Mesendoderm (in vitro differentiated cells): ENCODE measurements around the gene PRR33. TPM values are rescaled to one million over a fixed set of nuclear protein-coding genes. Genes with fewer than 3 reads are reported as not detected.

Experiments used
- DNase-seq: peaks from one replicate; pipeline ENCODE4 v3.0.0; 2013
- H2AK5ac ChIP-seq: 2 replicates; pipeline ENCODE4 v1.6.1; 2013; ENCODE audit warnings: low read length, inconsistent platforms
- H2BK120ac ChIP-seq: 2 replicates; pipeline ENCODE4 v1.6.1; 2013; ENCODE audit warnings: low read depth, mild to moderate bottlenecking, low read length, moderate library complexity, mixed read lengths
- H2BK15ac ChIP-seq: replicated peaks from 2 replicates; pipeline ENCODE4 v1.6.1; 2013; ENCODE audit warnings: low read depth, mild to moderate bottlenecking, moderate library complexity
- H2BK5ac ChIP-seq: 2 replicates; pipeline ENCODE4 v1.6.1; 2013; ENCODE audit warnings: low read length, inconsistent platforms
- H3K18ac ChIP-seq: 2 replicates; pipeline ENCODE4 v1.6.1; 2013; ENCODE audit warnings: mild to moderate bottlenecking, low read length, mixed read lengths
- H3K23ac ChIP-seq: one replicate; pipeline ENCODE4 v1.6.1; 2013; ENCODE audit warnings: low read length
- H3K27ac ChIP-seq: 2 replicates; pipeline ENCODE4 v1.5.1; 2013; ENCODE audit warnings: low read depth, mild to moderate bottlenecking, inconsistent platforms, low read length, moderate library complexity
- H3K27me3 ChIP-seq: 2 replicates; pipeline ENCODE4 v1.6.1; 2013; ENCODE audit warnings: low read length, control low read depth, mild to moderate bottlenecking, inconsistent platforms; ENCODE audit not compliant: insufficient read depth, poor library complexity
- H3K36me3 ChIP-seq: 2 replicates; pipeline ENCODE4 v1.6.1; 2013; ENCODE audit warnings: low read length, inconsistent platforms; ENCODE audit not compliant: control insufficient read depth, insufficient read depth
- H3K4ac ChIP-seq: one replicate; pipeline ENCODE4 v1.6.1; 2013; ENCODE audit warnings: low read depth, mild to moderate bottlenecking, low read length, moderate library complexity
- H3K4me1 ChIP-seq: 2 replicates; pipeline ENCODE4 v1.6.1; 2013; ENCODE audit warnings: low read depth, low read length, inconsistent platforms; ENCODE audit not compliant: control insufficient read depth
- H3K4me2 ChIP-seq: 2 replicates; pipeline ENCODE4 v1.6.1; 2013; ENCODE audit warnings: low read length
- H3K4me3 ChIP-seq: 2 replicates; pipeline ENCODE4 v1.5.1; 2013; ENCODE audit warnings: mild to moderate bottlenecking, low read length
- H3K56ac ChIP-seq: one replicate; pipeline ENCODE4 v1.6.1; 2013; ENCODE audit warnings: low read length
- H3K79me1 ChIP-seq: 2 replicates; pipeline ENCODE4 v1.6.1; 2013; ENCODE audit warnings: low read length, inconsistent platforms
- H3K79me2 ChIP-seq: 2 replicates; pipeline ENCODE4 v1.6.1; 2013; ENCODE audit warnings: mild to moderate bottlenecking, low read length; ENCODE audit not compliant: control insufficient read depth, insufficient read depth
- H3K9ac ChIP-seq: 2 replicates; pipeline ENCODE4 v1.6.1; 2013; ENCODE audit warnings: low read length, inconsistent platforms
- H4K5ac ChIP-seq: one replicate; pipeline ENCODE4 v1.6.1; 2013; ENCODE audit warnings: low read length
- H4K8ac ChIP-seq: one replicate; pipeline ENCODE4 v1.6.1; 2013; ENCODE audit warnings: low read depth, mild to moderate bottlenecking, control low read depth, low read length, moderate library complexity
- WGBS: extraction: QIAGEN DNeasy Blood & Tissue Kit; methylation state at CpG from one replicate; pipeline ENCODE4 v1.1.7; 2013; ENCODE audit warnings: low lambda C conversion rate, missing lambda C conversion rate; ENCODE audit not compliant: insufficient coverage; ENCODE audit errors: extremely low coverage; 5-methylcytosine and 5-hydroxymethylcytosine counted together
- small RNA-seq: library from polyadenylated mRNA; stranded (forward); fragments of <200 nt; extraction: miRNeasy Mini kit (QIAGEN cat#:217004); gene quantifications from one replicate; pipeline ENCODE3, GENCODE V24; 2013; ENCODE audit not compliant: insufficient read depth

PRR33 gene

GRCh38 chr11:1839204-1839923, 52.3 kb downstream of the PRR33 start:
- no peak overlapping the region for H3K27ac ChIP-seq
- no peaks in the 10 kb centered on the region for H3K27me3 ChIP-seq
- H3K36me3 ChIP-seq: no peaks in the 10 kb centered on the region
- H2BK5ac ChIP-seq: no peak overlapping the region
- H3K23ac ChIP-seq: no peak overlapping the region
- no peak for DNase-seq
- H3K9ac ChIP-seq: no peak overlapping the region
- H3K56ac ChIP-seq: no peak overlapping the region
- H2AK5ac ChIP-seq: no peak overlapping the region
- H3K4me2 ChIP-seq: no peak overlapping the region
- no peak overlapping the region for H2BK15ac ChIP-seq
- H3K4me3 ChIP-seq: no peak overlapping the region
- no CpG with 5 or more reads among the region's 12 CpGs for WGBS
- no peaks in the 10 kb centered on the region for H3K79me2 ChIP-seq
- no peaks in the 10 kb centered on the region for H3K4me1 ChIP-seq
- H3K4ac ChIP-seq: no peak overlapping the region
- H3K79me1 ChIP-seq: no peaks in the 10 kb centered on the region
- H4K8ac ChIP-seq: no peak overlapping the region
- H2BK120ac ChIP-seq: no peak overlapping the region
- H3K18ac ChIP-seq: no peak overlapping the region
- H4K5ac ChIP-seq: no peak overlapping the region

- H3K23ac ChIP-seq: no peak within 1 kb of the TSS
- H3K4me2 ChIP-seq: no peak within 1 kb of the TSS
- H3K4me1 ChIP-seq: no peaks in the 10 kb centered on the region
- WGBS: no CpG with 5 or more reads among the region's 32 CpGs
- H3K36me3 ChIP-seq: no peaks in the 10 kb centered on the region
- no peak within 1 kb of the TSS for H3K4ac ChIP-seq
- DNase-seq: no peak
- H4K5ac ChIP-seq: no peak within 1 kb of the TSS
- H3K18ac ChIP-seq: no peak within 1 kb of the TSS
- no peak within 1 kb of the TSS for H2BK120ac ChIP-seq
- H3K79me2 ChIP-seq: no peaks in the 10 kb centered on the region
- H4K8ac ChIP-seq: no peak within 1 kb of the TSS
- H2BK5ac ChIP-seq: no peak within 1 kb of the TSS
- no peaks in the 10 kb centered on the region for H3K27me3 ChIP-seq
- no peak within 1 kb of the TSS for H2BK15ac ChIP-seq
- H3K79me1 ChIP-seq: no peaks in the 10 kb centered on the region
- H3K56ac ChIP-seq: peak within 1 kb of the TSS; percentile 15
- no peak within 1 kb of the TSS for H3K4me3 ChIP-seq
- no peak within 1 kb of the TSS for H3K9ac ChIP-seq
- no peak within 1 kb of the TSS for H2AK5ac ChIP-seq
- H3K27ac ChIP-seq: no peak within 1 kb of the TSS
Measured at GRCh38 chr11:1838426-1839144, 53.1 kb downstream of the PRR33 start, which contains the start of gene TNNI2. Gene TNNI2 (plus strand): TSS chr11:1838981. CDS start chr11:1839697, 716 bp downstream.

Small RNAs within 50 kb of the gene (small RNA-seq; reads per million reads assigned to genes)
- gene AC051649.1 (not detected), gene MIR4298 (not detected)
